Measurements from ENCODE around the gene TBC1D1.

DNA sequence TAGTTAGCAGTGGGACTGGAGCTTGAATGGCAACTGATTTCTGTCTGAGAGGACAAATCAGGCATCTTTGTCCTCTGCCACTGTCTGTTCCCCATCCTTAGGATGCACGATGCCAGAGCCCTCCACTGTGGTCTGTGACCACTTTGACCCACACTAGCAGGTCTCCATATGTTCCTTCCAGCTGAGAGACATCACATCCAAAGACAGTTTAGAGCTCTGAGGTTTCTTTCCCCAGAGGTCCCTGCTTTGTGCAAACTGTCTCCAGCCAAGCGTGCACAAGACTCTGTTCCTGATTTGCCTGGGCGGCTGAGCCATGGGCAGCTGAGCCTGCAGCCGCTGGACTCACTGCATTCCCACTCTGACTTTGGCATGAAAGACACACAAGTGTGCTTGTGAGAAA, 167.3 kb downstream of the TBC1D1 start:
- TF ChIP-seq, protein P1, sequence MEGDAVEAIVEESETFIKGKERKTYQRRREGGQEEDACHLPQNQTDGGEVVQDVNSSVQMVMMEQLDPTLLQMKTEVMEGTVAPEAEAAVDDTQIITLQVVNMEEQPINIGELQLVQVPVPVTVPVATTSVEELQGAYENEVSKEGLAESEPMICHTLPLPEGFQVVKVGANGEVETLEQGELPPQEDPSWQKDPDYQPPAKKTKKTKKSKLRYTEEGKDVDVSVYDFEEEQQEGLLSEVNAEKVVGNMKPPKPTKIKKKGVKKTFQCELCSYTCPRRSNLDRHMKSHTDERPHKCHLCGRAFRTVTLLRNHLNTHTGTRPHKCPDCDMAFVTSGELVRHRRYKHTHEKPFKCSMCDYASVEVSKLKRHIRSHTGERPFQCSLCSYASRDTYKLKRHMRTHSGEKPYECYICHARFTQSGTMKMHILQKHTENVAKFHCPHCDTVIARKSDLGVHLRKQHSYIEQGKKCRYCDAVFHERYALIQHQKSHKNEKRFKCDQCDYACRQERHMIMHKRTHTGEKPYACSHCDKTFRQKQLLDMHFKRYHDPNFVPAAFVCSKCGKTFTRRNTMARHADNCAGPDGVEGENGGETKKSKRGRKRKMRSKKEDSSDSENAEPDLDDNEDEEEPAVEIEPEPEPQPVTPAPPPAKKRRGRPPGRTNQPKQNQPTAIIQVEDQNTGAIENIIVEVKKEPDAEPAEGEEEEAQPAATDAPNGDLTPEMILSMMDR (conservative IDR thresholded peaks at IDR 0.05 in 1 of 2, IDR thresholded peaks at IDR 0.05 in 1 of 2; ENCODE audit: low read depth in 1 of 2, low read length in 2 of 2) = no peak
- no peak for TF ChIP-seq EZH2 (IDR thresholded peaks at IDR 0.05; ENCODE audit: low read length, missing control alignments)
